Nephron (organoid): ENCODE data around the gene FAM210A.

ENCODE experiments used
- H3K27ac Mint-ChIP-seq, 3 experiments: 2 replicates each; pipeline ENCODE4 v1.8.0; 2020; ENCODE audit warnings: mixed read lengths in 3 of 3, mild to moderate bottlenecking in 2 of 3, moderate library complexity in 1 of 3
- H3K27me3 Mint-ChIP-seq: 2 replicates; pipeline ENCODE4 v1.8.0; 2021; ENCODE audit warnings: low read depth, mild to moderate bottlenecking, moderate library complexity, mixed read lengths
- H3K36me3 Mint-ChIP-seq: 2 replicates; pipeline ENCODE4 v1.8.0; 2020; ENCODE audit warnings: low read depth, mixed read lengths
- H3K4me1 Mint-ChIP-seq: 2 replicates; pipeline ENCODE4 v1.8.0; 2020; ENCODE audit warnings: mixed read lengths
- H3K4me3 Mint-ChIP-seq, 3 experiments: 2 replicates each; pipeline ENCODE4 v1.8.0; 2020; ENCODE audit warnings: mild to moderate bottlenecking in 3 of 3, mixed read lengths in 3 of 3, moderate library complexity in 2 of 3
- H3K9me3 Mint-ChIP-seq: 2 replicates; pipeline ENCODE4 v1.8.0; 2020; ENCODE audit warnings: mixed read lengths
- TF ChIP-seq, protein P1 (sequence below), 3 experiments: fragments of 200-600 bp; sonication (generic); IDR thresholded peaks; one replicate each; pipeline ENCODE4 v1.5.0; 2021; ENCODE audit warnings: antibody characterized with exemption in 3 of 3; ENCODE audit not compliant: unreplicated experiment in 3 of 3

FAM210A gene

GRCh38 chr18:13615432-13615861 lies 110.9 kb downstream of the FAM210A start:
- Mint-ChIP-seq H3K27me3 (peaks cover 53% of the 10 kb centered on the region), H3K4me1 (peaks cover 33% of the 10 kb centered on the region), H3K36me3 (no peaks in the 10 kb centered on the region), H3K4me3 (no peak overlapping the region), H3K27ac (no peak overlapping the region), H3K9me3 (no peaks in the 10 kb centered on the region)
- TF ChIP-seq, protein P1, sequence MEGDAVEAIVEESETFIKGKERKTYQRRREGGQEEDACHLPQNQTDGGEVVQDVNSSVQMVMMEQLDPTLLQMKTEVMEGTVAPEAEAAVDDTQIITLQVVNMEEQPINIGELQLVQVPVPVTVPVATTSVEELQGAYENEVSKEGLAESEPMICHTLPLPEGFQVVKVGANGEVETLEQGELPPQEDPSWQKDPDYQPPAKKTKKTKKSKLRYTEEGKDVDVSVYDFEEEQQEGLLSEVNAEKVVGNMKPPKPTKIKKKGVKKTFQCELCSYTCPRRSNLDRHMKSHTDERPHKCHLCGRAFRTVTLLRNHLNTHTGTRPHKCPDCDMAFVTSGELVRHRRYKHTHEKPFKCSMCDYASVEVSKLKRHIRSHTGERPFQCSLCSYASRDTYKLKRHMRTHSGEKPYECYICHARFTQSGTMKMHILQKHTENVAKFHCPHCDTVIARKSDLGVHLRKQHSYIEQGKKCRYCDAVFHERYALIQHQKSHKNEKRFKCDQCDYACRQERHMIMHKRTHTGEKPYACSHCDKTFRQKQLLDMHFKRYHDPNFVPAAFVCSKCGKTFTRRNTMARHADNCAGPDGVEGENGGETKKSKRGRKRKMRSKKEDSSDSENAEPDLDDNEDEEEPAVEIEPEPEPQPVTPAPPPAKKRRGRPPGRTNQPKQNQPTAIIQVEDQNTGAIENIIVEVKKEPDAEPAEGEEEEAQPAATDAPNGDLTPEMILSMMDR (IDR thresholded peaks at IDR 0.05; ENCODE audit: unreplicated experiment in 3 of 3): no peak

- no peaks in the 10 kb centered on the region for H3K36me3 Mint-ChIP-seq
- H3K27ac Mint-ChIP-seq: no peak overlapping the region
- H3K27me3 Mint-ChIP-seq: peaks cover 52% of the 10 kb centered on the region
- peaks cover 33% of the 10 kb centered on the region for H3K4me1 Mint-ChIP-seq
- H3K4me3 Mint-ChIP-seq: peak overlapping the region in 1 of 3 experiments; percentile 39
- no peaks in the 10 kb centered on the region for H3K9me3 Mint-ChIP-seq
- TF ChIP-seq, protein P1 (IDR thresholded peaks at IDR 0.05; ENCODE audit: unreplicated experiment in 3 of 3): no peak
These were observed 111.6 kb downstream of the FAM210A start for GRCh38 chr18:13614641-13615288.

DNA sequence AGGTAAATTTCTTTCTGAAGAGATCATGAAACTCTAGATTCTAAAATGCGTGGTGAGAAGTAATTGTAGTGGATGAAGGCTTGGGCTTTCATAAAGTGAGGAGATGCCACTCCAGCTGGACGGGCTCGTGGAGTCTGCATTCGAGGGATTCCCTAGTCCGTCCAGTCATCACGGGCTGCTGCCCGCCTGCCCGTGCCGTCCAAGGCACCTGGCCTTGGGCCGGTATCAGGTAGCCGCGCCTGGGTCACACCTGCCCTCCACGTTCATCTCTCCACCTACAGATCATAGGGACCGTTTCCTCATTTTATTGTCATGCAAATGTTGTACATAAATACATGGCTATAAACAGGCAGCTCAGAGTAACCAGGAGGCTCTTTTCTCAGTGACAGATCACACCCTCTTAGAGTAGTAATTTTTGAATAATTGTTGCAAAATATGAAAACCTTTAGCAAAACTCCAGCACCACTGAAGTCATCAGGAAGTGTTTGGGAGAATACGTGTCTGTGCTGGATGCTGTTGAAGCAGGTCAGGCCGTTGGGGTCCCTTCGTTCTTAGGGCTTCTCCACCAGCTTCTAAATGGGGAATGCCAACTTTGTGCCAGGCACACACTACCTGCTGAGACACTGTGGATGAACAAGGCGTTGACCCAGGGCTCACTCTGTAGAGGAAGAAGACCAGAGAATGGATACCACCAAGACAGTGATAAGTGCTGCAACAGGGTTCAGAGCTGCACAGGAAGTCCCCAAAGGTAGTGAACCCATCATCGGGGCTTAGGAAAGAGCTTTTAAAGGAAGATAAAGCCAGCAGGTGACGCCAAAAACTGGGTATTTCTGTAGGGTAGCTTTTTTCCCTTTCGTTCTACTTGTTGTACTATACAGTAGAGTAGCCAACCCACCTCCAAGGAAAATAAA lies 112.5 kb downstream of the FAM210A start:
- no peak overlapping the region for H3K27ac Mint-ChIP-seq
- H3K4me1 Mint-ChIP-seq: peaks cover 33% of the 10 kb centered on the region
- no peaks in the 10 kb centered on the region for H3K9me3 Mint-ChIP-seq
- no peak overlapping the region for H3K4me3 Mint-ChIP-seq
- no peaks in the 10 kb centered on the region for H3K36me3 Mint-ChIP-seq
- TF ChIP-seq, protein P1 (IDR thresholded peaks at IDR 0.05; ENCODE audit: unreplicated experiment in 3 of 3): no peak
- peaks cover 56% of the 10 kb centered on the region for H3K27me3 Mint-ChIP-seq
